Measurements from ENCODE around the gene MARVELD3.
A peak's percentile ranks its signal among the peaks of the same experiment; 100 is the strongest.
"Not testable (repeated sequence)": the region's sequence is repeated elsewhere in the genome, so short reads cannot be mapped to it uniquely, and the experiment has no call there.

MARVELD3 gene, protein sequence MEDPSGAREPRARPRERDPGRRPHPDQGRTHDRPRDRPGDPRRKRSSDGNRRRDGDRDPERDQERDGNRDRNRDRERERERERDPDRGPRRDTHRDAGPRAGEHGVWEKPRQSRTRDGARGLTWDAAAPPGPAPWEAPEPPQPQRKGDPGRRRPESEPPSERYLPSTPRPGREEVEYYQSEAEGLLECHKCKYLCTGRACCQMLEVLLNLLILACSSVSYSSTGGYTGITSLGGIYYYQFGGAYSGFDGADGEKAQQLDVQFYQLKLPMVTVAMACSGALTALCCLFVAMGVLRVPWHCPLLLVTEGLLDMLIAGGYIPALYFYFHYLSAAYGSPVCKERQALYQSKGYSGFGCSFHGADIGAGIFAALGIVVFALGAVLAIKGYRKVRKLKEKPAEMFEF

DNA sequence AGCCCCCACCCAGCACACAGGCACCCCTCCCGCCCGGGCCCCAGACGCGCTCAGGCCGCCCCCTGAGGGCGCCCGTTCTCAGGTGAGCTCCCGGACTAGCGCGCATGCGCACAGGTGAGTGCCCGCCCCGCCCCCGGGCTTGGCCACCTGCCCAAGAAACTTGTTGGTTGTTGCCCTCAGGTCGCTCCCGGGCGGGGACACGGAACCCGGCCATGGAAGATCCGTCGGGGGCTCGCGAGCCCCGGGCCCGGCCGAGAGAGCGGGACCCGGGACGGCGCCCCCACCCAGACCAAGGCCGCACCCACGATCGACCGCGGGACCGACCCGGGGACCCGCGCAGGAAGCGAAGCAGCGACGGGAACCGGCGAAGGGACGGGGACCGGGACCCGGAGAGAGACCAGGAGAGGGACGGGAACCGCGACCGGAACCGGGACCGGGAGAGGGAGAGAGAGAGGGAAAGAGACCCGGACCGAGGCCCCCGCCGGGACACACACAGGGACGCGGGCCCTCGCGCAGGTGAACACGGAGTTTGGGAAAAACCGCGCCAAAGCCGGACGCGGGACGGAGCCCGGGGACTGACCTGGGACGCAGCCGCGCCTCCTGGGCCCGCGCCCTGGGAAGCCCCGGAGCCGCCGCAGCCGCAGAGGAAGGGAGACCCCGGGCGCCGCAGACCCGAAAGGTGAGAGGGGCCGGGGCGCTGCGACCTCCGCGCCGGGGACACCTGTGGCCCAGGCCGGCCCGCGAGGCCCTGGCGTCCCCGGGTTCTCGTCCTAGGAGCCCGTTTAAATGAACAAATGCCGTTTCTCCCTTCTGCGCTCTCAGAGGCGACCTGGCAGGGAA is at the start of gene MARVELD3:
Gene MARVELD3 (plus strand): TSS at position 167 of the 840 bp plus-strand sequence. CDS start 46 bp downstream, at position 213.
- DNase-seq: peak; percentile 29

DNA sequence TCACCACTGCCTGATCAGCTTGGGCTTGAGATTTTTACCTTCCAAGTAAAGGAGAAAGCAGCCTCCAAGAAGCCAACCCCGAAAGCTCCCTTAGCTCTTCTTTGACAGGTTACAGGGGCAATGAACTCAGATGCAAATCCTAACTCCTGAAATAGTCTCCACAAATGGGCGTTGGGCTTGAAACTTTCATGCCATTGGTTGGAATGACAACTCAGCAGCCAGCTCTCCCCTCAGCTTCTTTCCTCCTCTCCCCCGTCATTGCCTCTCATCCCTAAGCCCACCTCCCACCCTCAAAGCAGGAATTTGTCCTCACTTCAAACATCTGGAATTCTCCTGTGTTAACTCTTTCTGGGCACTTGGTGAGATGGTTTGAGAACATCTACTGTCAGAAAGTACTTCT is 49.0 kb upstream of the MARVELD3 start, which contains the start of gene TAT:
Gene TAT (minus strand): TSS at position 122 of the 400 bp plus-strand sequence. CDS start 677 bp downstream, outside the sequence.
- no peak for DNase-seq

DNA sequence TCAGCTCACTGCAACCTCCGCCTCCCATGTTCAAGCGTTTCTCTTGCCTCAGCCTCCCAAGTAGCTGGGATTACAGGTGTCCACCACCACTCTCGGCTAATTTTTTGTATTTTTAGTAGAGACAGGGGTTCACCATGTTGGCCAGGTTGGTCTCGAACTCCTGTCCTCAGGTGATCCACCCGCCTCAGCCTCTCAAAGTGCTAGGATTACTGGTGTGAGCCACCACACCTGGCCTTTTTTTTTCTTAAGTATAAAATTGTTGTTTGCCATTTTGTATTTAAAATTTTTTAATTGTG is 43.5 kb upstream of the MARVELD3 start:
- DNase-seq: not testable (repeated sequence)

DNA sequence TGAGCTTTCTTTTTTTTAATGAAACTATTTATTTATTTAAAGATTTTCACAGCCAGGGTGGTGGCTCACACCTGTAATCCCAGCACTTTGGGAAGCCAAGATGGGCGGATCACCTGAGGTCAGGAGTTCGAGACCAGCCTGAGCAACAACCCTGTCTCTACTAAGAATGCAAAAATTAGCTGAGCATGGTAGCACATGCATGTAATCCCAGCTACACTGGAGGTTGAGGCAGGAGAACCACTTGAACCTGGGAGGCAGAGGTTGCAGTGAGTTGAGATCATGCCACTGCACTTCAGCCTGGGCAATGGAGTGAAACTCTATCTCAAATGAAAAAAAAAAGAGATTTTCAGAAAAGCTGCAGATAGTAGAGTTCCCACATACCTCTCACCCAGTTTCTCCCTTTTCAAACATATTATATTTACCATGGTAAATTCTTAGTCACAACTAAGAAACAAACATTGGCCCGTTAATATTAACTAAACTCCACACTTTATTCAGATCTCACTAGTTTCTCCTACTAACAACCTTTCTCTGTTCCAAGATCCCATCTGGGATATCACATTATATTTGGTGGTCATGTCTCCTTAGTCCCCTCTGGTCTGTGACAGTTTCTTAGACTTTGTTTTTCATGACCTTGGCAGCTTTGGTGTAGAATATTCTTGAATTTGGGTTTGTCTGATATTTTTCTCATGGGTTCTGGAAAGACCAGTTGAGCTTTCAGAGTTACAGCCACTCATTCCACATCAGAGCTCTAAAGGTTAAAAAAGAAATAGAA is 41.3 kb upstream of the MARVELD3 start:
- DNase-seq: no peak

DNA sequence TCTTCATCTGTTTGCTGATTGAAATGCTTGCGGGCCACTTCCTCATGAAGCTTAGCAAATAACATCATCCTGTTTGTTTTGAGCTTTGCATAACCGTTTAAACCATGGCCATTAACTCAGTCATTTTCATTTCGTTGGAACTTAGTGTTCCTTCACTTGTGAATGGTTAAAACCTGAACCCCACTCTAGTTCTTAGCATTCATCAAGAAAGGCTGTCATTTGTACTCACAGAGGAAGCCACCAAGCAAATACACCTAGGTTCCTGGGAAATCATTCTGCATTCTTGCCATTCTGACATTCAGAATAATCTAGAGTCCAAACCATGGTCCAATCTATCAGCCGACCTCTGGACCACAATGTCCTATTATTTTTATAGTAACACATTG is 40.7 kb upstream of the MARVELD3 start:
- no peak for DNase-seq

DNA sequence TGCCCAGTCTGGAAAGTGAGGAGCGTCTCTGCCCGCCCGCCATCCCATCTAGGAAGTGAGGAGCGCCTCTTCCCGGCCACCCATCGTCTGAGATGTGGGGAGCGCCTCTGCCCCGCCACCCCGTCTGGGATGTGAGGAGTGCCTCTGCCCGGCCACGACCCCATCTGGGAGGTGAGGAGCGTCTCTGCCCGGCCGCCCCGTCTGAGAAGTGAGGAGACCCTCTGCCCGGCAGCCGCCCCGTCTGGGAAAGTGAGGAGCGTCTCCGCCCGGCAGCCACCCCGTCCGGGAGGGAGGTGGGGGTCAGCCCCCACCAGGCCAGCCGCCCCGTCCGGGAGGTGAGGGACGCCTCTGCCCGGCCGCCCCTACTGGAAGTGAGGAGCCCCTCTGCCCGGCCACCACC is 36.6 kb upstream of the MARVELD3 start:
- DNase-seq: not testable (repeated sequence)

DNA sequence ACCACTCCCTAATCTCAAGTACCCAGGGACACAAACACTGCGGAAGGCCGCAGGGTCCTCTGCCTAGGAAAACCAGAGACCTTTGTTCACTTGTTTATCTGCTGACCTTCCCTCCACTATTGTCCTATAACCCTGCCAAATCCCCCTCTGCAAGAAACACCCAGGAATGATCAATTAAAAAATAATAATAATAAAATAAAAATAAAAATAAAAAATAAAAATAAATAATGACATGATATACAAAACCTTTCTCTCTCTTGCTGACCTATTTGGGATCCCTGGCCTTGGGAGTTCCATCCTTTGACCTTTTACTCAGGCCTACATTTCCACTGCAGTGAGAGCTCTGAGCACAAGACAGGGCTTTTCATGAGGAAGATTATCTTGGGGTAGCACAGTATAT is 35.9 kb upstream of the MARVELD3 start:
- not testable (repeated sequence) for DNase-seq

DNA sequence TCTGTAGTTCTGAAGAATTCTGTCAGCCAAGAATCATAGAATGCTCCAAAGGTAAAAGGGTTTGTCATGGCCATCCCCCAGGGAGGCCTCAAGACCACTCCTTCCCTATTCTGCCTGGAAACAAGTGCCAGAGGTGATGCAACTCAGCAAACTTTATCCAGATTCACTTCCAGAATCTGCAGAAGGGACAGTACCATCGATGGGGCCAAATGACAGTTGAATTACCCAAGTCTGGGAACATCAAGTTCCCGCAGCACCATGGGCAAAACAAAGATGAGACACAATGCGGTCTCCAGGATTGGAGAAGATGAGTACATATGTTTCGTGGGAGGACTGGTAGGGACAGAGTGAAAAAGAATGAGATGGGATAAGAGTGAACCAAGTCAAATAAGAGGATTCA is 35.4 kb upstream of the MARVELD3 start:
- DNase-seq: no peak

DNA sequence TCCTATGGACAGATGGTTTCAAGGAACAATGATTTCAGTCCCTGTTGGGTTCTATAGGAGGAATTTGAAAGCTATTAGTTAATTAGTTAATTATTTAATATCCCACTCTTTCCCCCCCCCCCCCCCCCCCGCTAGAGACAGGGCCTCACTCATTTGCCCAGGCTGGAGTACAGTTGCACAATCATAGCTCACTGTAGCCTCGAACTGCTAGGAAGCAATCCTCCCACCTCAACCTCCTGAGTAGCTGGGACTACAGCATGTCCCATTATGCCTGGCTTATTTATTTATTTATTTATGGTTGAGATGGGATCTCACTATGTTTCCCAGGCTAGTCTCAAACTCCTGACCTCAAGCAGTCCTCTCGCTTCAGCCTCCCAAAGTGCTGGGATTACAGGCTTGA is 34.1 kb upstream of the MARVELD3 start:
- no peak for DNase-seq

DNA sequence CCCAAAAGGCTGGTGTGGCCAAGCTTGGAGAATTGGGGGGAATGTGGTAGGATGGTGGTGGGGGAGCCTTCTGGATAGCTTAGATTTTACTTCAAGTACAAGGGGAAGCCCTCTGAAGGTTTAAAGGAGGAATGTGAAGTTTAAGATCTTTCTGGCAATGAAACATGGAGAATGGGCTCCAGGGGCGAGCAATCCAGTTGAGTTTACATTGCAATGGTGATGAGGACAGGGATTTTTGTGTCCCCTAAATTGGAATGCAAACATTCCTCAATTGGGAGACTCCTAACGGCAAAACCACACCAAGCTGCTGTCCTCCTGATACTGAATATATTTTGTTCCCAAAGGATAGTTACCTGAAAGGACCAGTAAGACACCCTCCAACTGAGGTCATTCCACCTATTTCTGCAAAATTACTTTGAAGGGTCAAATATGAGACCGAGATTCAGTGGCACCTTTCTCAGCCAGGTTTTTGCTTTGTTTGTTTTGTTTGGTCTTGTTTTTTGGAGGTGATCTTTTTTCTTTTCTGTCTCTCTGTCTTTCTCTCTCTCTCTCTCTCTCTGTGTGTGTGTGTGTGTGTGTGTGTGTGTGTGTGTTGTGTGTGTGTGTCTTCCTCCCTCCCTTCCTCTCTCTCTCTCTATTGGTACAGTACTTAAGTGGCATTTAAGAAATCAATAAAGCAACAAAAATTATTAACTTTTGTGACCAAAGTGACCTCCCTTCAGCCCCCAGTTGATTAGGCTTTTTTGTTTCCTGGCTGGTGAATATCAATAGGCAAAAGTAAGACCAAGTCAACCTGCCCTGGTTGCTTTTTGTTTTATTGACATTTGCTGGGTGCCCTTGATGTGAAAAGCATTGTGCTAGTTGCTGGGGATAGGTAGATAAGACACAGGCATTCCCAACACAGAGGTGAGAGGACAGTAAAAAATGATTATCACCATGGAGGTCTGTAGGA is 32.7 kb upstream of the MARVELD3 start:
- no peak for DNase-seq

DNA sequence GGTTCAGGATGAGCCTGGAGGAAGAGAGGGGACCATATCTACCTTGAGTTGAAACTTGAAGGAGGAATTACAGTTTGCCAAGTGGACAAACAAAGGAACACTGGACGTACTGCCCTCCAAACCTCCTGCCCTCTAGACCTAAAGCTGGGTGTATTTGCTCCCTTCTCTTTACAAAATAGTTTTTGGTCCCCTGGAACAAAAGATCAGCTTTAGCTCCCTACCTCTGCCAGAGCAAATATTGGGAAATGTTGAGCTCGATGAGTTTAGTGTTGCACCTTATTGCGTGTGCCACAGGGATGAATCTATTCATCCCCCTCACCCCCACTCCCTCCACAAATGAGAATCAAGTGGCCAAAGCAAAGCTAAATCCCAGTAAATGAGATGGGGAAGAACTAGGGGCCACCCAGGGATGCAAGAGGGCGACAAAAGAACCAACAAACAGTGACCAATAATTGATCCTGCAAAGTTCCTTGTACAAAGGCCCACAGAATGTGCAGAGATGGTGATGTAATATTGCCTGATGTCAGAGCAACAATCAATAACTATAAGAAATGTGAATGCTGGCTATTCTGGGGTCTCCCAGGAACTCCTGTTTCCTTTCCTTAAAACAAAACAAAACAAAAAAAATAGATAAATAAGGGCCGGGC is 31.9 kb upstream of the MARVELD3 start:
- DNase-seq: no peak

DNA sequence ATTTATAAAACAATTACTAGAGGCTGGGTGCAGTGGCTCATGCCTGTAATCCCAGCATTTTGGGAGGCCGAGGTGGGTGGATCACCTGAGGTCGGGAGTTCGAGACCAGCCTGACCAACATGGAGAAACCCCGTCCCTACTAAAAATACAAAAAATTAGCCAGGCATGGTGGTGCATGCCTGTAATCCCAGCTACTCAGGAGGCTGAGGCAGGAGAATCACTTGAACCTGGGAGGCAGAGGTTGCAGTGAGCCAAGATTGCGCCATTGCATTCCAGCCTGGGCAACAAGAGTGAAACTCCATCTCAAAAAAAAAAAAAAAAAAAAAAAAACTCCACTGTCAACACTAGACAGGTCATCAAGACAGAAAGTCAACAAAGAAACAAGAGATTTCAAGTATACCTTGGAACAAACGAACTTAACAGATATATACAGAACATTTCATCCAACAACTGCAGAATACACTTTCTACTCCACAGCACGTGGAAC is 30.6 kb upstream of the MARVELD3 start:
- DNase-seq: not testable (repeated sequence)

DNA sequence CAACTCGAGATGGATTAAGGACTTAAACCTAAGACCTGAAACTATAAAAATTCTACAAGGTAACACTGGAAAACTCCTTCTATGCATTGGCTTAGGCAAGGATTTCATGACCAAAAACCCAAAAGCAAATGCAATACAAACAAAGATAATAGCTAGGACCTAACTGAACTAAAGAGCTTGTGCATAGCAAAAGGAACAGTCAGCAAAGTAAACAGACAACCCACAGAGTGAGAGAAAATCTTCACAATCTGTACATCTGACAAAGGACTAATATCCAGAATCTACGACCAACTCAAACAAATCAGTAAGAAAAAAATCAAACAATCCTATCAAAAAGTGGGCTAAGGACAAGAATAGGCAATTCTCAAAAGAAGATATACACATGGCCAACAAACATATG is 27.6 kb upstream of the MARVELD3 start:
- DNase-seq: not testable (repeated sequence)

DNA sequence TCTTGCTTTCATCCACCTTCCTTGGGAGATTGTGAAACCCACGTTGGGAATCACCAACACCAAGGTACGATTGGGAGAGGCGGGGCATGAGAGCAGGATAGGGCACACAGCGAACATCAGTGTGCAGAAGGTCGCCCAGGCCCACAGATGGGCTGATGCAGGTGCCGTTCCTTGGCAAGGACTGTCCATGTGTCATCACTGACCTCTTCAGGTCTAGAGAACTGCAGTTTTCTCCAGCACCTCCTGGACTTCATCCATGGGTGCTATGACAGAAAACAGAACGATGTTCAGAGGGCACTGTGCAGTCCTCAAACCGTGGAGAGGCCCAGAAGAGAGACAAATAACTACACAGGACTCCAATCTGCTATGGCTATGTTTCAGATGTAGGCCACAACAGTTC is 25.2 kb upstream of the MARVELD3 start:
- no peak for DNase-seq

DNA sequence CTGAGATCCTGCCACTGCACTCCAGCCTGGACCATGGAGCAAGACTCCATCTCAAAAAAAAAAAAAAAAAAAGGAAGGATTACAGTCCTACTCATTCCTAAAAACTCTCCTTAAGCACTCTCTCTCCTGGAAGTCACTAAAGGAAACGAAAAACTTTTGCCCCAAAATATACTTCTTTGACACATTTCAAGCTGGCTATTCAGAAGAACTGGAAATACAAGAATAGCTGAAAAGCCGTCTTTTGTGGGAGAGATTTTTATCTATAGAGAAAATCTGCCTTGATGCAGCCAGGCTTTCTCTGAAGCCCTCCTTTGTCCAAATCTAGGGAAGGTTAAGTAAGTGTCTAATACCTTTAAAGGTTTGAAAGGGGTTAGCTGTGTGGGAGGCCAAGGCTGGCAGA is 16.9 kb upstream of the MARVELD3 start:
- DNase-seq: no peak

DNA sequence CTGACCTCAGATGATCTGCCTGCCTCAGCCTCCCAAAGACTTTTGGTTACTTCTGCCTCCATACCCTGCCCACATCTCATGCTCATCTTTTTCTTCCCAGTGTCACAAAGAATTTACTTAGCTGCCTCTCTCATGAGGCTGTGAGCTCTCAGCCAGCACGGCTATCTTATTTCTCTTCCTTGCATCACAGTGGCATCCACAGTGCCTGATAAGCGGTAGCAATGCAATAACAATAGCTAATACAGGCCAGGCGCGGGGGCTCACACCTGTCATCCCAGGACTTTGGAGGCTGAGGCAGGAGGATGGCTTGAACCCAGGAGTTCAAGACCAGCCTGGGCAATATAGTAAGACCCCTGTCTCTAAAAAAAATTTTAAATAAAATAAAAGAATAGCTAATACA is 15.5 kb upstream of the MARVELD3 start:
- no peak for DNase-seq

DNA sequence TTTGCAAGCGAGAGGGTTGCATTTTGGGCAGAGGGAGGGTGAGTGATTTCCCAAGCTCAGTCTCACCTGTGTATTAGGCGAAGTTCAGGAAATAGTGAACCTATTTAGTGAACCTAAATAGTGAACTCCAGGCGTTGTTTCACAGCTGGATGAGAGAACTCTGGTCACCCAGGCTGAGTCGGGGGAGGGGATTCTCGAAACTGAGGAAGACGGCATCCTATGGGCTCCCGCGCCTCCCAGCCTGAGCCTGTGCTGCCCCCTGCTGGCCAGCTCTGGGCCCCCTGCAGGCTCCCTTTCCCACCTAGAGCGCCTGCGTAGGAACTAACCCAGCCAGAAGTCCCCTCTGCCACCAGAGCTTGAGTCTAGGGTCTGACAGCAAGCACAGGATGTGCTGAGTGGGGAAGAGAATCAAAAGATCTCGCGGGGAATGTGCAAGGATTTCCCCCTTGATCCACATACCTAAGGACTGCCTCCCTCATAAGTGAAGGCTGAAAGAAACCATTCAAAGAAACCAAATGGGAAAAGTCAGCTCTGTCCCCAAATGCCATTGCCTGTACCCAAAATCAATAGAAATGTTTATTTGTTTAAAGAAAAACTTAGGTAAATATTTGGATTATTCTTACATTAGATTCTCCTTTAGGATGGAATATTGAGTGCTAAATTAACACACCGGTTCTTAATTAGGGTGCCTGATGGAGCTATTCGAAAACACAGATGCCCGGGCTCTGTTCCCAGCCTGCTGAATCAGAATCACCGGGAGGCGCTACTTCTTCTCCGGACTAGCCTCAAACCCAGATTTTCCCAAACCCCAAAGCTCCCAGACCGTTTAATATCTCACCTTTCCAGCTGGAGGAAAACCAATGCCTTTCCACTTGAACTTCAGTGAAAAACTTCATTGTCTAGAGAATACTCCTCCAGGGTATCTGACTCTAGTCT is 14.8 kb upstream of the MARVELD3 start:
- peak; percentile 87 for DNase-seq

DNA sequence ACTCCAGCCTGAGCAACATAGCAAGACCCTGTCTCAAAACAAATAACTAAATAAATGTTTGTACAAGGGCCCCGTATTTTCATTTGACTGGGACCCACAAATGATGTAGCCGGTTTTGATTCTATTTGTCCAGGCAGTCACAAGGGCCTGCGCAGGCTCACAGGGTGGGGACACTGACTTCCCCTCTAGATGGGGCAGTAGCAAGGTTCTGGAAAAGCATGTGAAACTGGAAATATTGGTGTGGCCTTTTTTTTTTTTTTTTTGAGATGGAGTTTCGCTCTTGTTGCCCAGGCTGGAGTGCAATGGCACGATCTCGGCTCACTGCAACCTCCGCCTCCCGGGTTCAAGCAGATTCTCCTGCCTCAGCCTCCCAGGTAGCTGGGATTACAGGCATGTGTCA is 11.0 kb upstream of the MARVELD3 start:
- DNase-seq: not testable (repeated sequence)

DNA sequence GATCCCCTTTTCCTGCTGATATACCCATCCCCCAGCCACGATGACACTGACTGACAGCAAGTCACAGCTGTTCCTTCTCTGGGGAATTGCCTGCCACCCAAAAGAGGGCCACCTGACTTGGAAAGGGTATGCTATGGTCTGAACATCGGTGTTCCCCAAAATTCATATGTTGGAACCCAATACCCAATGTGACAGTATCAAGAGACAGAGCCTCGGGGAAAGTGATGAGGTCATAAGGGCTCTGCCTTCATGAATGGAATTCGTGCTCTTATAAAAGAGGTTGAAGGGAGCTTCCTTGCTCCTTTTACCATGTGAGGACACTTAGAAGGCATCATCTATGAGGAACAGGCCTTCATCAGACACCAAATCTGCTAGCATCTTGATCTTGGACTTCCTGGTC is 7.6 kb upstream of the MARVELD3 start:
- no peak for DNase-seq

DNA sequence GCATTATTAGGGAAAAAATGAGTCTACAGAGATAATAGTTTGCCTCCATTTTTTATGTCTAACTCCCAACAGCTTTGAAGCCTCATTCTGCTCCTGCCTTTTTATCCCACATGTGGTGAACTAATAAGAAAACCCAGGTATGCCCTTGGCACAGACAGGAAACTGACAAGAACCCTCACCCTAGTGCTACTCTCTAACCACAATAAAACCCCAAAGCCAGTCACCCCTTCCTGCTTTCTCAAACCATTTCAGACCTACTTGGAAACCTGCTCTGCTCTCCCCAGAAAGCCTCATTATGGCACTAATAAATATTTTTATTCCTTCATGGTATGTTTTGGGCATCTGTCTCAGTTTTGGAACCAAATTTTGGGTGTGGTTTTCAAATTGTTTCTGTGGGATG is 3.9 kb upstream of the MARVELD3 start:
- DNase-seq: no peak
